NCI-H2107 (cell line): ENCODE data around the gene TMEM214.

Experiments used
- DNase-seq: peaks from one replicate; lab custom pipeline; 2025; lab: John Stamatoyannopoulos, UW

The TMEM214 gene

DNA sequence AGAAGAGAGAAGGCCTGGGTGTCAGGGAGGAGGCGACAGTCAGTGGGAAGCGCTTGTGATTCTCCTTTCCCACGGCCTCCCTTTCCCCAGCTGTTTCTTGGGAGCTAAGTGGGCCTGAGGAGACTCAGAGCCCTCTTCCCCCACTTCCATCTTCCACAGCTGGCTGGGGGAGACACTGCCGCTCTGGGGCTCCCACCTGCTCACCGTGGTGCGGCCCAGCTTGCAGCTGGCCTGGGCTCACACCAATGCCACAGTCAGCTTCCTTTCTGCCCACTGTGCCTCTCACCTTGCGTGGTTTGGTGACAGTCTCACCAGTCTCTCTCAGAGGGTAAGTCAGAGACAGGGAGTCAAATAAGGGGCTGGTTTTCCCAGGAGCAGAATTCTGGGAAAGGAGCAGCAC lies 7.1 kb downstream of the TMEM214 start:
- no peak for DNase-seq

DNA sequence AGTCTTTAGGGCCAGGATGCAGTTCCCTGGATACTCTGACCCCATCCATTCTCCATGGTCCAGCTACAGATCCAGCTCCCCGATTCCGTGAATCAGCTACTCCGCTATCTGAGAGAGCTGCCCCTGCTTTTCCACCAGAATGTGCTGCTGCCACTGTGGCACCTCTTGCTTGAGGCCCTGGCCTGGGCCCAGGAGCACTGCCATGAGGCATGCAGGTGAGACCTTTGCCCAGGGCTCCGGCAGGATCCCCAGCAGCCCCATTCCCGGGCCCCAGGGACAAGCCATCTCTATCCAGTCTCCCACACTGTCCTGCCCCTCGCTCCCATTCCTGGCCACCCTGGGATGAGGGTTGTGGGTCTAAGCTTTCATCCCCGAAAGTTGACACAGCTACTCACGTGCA lies 7.5 kb downstream of the TMEM214 start:
- no peak for DNase-seq

DNA sequence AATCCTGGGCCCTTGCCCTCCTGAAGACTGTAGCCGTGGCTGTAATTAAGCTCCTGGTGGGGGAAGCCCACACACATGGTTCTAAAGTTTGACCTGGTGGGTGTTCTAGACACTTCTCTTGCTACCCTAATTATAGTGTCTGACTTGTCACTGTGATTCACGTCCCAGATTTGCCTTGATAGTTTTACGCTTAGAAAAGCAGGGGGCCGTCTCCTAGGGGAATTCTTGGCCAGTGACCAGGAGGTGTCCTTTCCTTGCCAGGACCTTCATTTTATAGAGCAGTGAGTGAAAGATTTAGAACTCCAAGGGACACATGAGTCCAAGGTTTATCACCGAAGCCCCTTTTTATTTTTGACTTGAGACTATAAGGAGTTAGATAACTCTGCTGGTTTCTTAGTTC lies 9.0 kb downstream of the TMEM214 start:
- DNase-seq = no peak

DNA sequence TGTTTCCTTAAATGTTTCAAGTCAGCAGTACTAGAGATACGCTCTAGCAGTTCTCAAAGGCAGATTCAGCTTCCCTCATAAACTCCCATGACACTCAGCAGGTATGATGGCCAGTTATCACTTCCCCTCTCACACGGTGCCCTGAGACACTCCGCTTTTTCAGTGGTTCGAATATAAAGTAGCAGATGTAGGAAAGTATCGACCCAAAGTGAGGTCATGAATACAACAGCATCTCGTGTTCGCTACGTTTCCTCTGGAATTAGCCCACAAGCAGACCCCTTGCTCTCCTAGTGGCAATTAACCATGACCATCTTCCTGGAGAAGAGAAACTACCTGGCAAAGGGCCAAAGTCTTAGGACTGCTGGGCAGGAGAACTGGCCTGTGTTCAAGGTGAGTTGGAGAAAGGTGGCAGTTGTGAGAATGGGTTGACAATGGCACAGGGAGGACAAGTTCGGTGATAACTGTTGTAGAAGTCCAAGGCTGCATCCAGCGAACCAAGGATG lies 9.4 kb downstream of the TMEM214 start:
- no peak for DNase-seq

DNA sequence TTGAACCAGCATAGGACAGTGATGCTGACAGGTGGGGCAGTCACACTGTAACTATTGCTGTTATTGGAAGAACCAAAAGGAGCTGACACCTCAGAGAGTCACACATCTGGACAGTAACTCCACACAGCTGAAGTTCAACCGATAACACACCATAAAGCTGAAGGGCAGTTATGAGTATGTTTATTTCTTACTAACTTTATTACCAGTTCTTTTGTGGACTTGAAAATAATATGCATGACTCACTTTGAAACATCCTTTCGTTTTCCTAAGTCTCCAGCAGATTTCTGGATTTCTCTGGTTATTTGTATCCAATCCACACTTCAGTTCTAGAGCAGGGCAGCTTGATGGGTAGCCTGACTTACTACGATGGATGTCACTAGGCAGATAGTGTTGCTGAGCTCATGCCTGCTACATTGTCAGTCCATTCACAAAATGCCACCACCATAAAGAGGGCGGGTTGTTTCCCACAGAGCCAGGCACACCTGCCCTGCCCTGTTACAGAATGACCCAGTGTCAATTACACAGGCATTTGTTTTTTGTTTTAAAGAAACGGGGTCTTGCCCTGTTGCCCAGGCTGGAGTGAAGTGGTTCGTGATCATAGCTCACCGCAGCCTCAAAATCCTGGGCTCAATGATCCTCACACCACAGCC lies 10.3 kb downstream of the TMEM214 start:
- DNase-seq = no peak

DNA sequence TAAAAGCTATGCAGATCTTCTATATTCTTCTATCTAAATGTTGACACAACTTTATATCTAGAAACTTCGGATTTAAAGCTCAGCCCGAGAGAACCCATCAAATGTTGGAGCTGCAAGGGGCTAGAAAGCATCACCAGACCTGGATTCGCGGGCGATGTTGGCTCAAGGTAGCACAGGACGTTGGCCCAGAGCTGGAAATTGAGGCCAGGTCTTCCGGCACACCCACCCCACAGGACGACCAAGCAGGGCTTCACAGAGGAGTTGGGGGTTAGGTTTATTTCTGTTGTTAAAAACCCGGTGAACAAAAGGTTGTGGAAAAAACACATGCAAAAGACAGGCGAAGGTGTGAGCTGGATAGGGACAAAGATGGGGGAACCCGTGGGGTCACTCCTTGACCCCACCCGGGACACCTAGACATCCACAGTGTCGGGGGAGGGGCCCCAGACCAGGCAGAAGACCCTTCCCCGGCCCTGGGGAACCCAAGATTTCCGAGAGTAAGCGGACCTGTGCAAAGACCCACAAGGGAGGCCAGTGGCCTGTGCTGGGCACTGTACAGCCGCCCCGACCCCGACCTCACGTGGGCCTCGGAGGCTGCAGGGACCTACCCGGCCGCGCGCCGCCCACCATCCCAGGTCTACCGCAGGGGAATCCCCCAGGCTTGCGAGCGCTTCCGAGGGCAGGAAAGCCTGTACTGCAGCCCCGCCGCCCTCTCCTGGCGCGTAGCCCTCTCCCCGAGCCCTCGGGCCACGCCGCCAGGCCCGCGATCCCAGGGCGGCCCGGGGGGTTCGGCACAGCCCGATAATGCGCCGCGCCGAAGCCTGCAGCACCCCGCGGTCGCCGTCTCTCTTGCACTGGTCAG lies 16.9 kb downstream of the TMEM214 start:
- no peak for DNase-seq

DNA sequence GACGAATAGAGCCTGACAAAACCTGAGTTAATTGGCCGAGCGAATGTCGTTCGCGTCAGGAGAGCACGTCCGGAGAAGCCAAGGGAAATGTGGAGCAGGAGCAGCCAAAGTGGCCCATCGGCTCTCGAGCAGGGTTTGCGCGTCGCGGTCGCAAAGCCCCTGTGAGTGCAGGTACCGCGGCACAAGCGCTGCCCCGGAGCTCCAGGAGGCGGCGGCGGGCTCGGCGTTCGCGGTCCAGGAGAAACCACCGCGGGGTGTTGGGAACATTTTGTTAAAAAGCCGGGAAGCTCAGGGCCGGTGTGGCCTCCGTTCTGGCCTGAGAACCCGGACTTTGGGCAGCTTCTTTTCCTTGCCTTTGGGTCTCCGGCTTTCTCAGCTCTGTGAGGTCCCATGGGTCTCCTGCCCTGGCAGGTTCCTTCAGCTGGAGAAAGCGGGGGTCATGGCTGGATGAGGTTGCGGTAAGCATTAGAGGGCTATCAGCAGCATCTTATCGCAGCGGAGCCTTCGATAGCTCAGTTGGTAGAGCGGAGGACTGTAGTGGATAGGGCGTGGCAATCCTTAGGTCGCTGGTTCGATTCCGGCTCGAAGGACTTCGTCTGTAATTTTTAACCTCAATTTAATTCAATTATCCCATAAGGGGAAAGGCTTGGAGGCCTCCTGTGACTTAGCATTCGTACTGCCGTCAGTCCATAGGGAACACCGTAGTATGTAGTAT lies 17.7 kb downstream of the TMEM214 start:
- DNase-seq = peak; percentile 77

DNA sequence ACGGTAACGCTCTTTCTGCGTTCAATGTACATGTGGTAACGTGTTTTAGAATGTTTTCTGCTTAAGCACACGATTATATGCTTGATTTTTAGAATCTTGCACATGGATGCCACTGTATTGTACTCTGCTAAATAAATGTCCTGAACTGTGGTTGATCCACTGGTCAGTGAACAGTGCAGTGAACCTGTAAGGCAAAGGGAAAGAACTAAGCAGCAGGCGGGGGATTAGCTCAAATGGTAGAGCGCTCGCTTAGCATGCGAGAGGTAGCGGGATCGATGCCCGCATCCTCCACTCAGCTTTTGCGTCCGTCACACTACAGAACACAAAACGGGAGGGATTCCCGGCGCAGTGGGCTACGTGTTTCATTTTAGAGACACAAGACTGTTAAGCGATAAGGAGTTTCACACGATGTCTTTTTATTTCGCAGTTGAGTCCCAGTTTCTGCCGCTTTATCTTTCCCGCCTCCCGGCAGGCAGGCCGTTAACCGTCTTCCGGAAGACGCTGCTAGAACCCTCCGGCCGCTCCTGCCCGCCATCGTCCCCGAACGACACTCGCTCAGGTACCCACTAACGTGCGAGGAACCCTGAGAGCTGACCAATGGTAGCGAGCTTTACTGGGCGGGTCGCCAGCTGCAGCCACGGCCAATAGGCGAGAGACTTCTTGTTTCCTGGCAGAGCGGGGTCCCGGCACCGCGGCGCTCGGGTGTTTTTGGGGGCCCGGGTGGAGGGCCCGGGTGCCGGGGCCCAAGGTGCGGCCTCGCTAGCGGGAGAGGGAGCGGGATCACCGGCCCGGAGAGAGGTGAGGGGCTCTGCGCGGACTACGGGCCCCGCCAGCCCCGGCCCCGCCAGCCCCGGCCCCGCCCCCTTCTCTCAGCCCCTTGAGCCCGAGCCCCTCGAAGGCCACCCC lies 18.5 kb downstream of the TMEM214 start, which contains the start of gene AGBL5:
TSS of gene AGBL5 (plus strand) at position 673 of the 906 bp plus-strand sequence. CDS start 1,291 bp downstream, outside the sequence.
- DNase-seq = peak; percentile 78

DNA sequence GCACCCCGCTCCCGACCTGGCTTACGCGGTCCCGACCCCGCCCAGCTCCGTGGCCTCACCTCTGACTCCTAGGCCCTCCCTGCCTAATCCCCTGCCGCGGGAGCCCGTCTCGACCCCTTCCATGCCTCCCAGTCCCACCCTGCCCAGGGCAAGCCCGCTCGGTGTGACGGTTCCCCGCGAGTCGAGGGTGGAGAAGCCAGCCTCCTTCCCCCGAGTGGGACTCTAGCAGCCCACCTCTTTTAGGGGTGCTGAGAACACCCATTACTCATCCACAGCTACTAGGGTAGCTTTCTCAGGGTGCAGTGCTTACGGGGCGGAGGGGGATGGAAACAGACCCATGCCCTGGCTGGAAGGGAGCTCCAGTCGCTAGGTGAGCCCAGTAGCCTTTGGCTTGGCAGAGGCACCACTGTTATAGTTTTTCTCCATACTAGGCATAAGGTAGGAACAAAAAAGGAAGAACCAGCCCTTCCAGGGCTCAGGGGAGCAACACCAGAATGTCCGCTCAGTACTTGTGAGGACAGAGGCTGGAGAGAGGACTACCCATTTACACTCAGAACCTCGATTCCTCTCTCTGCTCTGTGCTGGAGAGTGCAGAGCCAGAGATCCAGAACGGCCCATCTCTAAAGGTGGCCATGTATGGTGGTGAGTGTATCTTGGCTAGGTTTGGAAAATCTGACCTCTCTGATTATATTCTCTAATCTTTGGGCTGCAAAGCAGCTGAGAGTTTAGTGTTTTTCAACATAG lies 19.3 kb downstream of the TMEM214 start:
- no peak for DNase-seq

DNA sequence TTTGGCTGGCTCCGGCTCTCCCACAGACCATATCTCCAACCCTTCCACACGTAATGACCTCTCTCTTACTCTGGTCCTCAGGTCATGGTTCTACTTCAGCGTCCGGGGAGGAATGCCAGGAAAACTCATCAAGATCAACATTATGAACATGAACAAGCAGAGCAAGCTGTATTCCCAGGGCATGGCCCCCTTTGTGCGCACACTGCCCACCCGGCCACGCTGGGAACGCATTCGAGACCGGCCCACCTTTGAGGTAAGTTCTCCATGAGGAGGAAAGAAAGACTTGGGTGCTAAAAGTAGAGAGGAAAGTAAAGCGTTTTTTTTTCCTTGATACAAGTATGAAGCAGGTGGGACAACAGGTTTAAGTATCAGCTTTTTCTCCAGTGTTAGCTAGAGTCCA lies 20.6 kb downstream of the TMEM214 start:
- no peak for DNase-seq

DNA sequence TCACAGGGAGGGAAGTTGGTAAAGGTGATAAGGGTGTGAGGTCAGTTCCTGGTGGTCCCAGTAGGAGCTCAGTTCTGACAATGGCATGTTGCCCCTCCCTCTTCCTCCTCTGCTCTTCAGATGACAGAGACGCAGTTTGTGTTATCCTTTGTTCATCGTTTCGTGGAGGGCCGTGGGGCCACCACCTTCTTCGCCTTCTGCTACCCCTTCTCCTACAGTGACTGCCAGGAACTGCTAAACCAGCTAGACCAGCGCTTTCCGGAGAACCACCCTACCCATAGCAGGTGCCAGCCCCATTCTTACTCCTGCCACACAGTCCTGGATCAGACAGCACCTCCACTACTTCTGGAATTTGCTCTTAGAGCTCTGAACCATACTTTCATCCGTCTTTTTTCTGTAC lies 21.0 kb downstream of the TMEM214 start:
- DNase-seq = no peak

DNA sequence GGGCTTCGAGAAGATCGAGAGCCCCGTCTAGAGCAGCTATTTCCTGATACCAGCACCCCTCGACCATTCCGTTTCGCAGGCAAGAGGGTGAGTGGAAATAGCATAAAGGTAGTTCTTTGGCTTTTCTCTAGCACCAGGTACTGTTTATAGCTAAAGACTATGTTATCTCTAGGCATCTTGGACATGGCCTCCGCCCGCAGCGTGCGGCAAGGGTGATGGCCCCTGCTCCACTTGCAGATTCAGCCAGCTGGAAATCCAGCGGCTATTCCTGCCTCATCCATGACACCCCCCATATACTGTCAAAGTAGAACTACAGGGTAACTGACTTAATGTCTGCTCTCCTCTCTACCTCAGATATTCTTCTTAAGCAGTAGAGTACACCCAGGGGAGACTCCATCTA lies 22.0 kb downstream of the TMEM214 start:
- DNase-seq = no peak

DNA sequence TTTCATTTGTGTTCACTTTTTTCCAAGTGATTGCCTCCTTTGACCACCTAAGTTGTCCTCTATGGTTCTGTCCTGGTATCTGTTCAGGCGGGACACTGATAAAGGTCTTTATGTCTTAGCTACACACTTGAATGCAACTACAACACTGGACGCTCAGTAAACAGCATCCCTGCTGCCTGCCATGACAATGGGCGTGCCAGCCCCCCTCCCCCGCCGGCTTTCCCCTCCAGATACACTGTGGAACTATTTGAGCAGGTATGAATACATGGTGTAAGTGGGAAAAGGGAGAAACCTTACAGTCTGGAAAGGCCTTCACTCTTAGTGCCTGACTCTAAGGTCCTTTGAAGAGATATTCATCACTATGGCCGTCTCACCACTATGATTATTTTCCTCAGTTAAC lies 24.4 kb downstream of the TMEM214 start:
- DNase-seq = no peak

DNA sequence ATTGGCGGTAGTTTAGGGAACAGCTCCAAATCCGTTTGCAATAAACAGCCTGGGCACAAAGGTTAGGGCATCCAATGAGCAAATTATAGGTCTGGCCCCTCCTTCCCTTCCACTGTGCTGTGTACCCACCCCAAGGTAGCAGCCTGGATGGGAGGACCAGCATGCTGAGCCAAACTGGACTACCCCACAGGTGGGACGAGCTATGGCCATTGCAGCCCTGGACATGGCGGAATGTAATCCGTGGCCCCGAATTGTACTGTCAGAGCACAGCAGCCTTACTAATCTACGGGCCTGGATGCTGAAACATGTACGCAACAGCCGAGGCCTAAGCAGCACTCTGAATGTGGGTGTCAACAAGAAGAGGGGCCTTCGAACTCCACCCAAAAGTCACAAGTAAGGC lies 25.4 kb downstream of the TMEM214 start:
- no peak for DNase-seq

DNA sequence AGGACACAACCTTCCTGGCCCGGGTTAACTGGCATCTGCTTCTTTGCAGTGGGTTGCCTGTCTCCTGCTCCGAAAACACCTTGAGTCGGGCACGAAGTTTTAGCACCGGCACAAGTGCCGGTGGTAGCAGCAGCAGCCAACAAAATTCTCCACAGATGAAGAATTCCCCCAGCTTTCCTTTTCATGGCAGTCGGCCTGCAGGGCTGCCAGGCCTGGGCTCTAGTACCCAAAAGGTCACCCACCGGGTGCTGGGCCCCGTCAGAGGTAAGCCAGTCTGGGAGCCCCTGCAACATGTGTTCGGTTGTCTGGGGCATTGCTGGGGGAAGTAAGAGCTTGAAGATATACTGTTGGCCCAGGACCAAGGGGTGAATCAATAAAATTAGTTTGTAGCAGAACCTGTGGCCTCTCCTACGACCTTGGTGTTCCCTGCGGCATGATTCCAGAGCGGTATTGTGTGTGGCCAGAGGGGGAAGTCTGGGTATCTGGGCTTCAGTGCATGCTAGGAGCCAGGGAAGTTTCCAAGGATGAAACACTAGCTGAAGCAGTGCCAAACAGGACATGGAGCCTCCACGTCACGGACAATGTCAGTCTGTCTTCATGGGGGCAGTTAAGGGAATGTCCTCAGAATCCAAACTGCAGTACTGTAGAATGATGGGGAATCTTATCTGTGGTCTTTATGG lies 26.5 kb downstream of the TMEM214 start:
- no peak for DNase-seq

DNA sequence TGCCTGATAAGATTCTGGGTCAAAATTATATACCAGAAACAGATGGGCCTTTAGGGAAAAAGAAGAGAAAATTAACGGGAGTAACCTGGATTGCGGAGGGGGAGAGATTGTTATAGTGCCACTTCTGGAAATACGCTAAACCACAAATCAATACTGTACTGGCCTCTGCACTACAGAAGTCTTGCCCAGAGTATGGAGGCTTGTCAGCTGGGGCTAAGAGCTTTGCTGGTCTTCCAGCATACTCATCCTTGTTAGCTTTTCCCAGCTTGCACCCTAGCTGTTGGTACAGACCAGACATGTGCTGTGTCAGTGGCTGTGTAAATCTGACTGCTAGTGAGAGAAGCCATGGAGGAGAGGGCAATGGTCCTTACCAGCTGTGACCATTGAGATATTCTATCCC lies 27.6 kb downstream of the TMEM214 start:
- DNase-seq = no peak

DNA sequence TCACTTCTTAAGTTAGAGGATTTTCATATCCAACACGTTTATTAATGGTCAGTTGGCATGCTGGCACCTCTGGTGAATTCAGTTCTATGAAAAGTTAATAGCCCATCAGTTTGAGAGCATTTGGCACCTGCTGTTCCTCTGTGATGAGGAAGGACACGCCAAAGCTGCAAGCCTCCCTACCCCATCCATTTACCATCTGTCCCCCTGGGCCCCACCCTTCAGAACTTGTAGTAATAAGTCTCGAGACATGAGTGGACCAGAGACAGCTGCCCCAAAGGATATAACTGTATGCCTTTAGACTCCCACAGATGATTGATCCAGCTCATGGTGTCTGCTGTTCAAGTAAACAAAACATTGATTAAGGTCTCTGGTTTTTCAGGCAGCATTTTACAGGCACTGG lies 32.4 kb downstream of the TMEM214 start:
- no peak for DNase-seq

DNA sequence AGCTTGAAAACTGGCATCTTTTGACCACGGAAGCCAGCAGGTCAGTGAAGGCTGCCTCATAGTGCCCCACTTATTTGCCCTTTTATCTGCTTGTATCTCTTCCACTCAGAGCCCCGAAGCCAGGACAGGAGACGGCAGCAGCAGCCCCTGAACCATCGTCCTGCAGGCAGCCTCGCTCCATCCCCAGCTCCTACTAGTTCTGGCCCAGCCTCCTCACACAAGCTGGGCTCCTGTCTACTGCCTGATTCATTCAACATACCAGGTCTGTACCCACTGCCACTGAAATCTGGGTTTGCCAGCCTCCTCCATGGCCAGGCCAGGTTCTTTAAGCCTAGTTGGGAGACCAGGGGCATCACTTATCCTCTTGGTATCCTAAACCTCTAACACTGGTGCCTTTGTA lies 34.6 kb downstream of the TMEM214 start:
- no peak for DNase-seq

DNA sequence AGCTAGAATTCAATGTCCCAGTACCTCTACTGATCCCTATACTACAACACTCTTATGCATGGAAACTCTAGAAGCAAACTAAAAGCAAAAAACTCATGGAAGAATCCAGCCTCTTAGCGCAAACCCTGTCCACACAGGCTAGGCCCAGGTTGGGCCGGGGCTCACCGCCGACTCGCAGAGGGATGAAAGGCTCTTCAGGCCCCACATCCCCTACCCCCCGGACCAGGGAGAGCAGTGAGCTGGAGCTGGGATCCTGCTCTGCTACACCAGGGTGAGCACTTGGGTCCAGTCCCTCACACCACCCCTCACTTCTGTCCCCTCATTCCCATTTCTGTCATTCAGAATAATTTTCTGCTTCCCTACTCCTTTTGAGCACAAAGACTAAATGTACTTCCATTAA lies 36.7 kb downstream of the TMEM214 start:
- no peak for DNase-seq

DNA sequence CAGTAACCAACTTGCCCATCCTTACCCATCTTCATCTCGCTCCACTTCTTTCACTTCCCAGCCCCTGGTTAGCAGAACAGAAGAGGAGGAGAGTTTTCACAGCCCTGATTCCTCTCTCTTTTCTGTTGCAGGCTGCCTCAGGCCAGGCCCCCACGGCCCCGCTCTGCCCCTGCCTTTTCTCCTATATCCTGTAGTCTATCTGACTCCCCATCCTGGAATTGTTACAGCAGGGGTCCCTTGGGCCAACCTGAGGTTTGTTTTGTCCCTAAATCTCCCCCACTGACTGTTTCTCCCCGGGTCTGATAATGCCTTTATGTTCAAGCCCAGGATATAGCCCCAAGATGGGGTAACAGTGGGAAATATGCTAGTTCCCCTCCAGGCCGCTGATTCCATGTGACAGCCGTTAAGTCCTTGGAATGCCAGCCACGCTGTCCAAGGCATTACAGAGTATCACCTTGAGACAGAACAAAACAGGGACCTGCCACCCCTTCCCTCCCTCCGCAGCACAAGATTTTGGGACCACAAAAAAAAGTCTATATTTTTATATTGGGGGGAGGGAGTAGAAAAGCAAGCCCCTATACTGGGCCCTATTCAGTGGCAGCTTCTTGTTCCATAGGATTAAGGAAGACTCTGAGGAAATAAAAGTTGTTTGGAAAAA lies 37.3 kb downstream of the TMEM214 start:
- DNase-seq = no peak
